ENCODE measurements around the gene KCNK3.
A peak's percentile ranks its signal among the peaks of the same experiment; 100 is the strongest.

Gene KCNK3

DNA sequence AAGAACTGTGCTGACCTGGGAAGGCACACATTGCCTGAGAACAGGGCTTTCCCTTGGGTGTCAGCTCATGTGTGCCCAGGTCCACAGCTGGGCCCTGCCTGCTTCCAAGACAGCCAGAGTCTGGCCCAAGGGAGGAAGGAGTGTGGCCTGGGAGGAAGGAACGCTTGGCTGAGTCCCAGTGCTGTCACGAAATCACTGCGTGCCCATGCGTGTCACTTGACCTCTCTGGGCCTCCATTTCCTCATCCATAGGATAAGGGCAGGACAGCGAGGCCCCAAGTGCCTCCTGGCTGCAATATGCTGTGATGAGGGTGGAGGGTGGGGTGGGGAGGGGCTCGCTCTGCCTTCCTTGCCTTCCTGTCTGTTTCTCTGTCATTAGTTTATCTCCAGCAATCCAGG, 642 bp upstream of the KCNK3 start:
- DNase-seq = no peak

DNA sequence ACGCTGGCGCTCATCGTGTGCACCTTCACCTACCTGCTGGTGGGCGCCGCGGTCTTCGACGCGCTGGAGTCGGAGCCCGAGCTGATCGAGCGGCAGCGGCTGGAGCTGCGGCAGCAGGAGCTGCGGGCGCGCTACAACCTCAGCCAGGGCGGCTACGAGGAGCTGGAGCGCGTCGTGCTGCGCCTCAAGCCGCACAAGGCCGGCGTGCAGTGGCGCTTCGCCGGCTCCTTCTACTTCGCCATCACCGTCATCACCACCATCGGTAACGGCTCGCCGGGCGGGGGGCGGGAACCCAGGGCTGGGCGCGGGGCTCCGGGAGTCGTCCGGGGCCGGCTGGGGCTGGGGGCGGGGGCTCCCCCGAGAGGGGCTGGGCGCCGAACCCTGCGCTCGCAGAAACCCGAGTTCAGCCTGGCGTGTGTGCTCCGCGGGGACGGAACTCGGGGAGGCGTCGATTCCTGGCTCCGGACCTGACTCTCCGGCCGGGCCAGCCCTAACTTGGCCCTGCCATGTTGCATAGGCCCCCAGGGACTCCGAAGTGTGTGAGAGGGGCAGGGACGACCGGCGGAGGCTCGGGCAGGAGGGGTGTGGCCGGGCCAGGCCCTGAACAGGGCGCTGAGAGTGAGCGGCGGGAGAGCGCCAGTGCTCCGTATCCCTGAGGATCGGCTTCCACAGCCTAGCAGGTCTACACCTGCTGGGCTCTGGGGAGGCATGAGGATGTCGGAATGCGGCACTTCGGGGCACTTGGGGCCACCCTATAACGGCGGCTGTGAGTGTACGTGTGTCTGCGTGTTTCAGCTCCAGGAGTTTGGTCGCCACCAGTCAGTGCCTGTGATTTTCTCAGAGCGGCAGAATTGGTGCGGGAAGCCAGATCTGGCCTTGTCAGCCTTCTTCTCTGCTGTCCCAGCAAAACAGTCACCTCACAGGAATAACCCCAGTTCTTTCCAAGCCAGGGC, 651 bp downstream of the KCNK3 start:
- peak; percentile 35 for DNase-seq

DNA sequence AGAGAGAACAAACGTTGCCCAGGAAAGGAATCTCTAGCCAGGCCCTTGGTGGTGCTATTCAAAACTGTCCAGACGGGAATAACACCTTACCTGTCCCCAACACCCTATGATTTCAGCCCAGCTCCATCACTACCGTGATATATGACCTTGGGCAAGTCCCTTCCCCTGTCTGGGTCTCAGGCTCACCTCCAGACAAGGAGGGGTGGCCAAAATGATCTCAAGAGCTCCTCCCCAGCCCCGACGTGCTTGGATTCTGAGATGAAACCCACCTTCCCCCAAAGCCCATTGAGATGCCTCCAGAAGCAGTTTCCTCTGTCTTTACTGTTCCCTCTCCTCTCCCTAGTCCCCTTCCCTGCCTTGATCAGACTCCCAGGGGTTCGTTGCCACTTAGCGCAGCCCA, 1.5 kb downstream of the KCNK3 start:
- DNase-seq = no peak

DNA sequence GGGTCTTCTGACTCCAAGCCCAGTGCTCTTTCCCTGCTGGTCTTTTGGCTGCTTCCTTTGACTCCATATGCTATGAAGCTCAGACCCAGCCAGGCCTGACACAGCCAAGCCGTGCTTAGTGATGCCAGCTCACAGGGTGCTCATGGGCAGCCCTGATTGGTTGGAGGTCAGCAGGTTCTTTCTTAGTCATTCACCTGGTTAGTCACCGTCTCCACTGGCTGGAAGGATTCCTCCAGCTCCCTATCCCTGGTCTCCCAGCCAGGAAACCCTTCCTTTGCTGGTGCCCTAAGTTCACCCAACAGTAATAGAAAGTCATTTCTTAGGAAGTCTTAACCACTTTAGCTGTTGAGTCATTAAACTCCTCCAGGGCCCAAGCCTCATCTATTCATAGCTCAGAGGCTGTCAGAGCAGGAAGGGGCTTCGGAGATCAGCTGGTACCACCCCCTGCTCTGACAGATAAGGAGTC, 3.9 kb downstream of the KCNK3 start:
- peak; percentile 52 for DNase-seq

DNA sequence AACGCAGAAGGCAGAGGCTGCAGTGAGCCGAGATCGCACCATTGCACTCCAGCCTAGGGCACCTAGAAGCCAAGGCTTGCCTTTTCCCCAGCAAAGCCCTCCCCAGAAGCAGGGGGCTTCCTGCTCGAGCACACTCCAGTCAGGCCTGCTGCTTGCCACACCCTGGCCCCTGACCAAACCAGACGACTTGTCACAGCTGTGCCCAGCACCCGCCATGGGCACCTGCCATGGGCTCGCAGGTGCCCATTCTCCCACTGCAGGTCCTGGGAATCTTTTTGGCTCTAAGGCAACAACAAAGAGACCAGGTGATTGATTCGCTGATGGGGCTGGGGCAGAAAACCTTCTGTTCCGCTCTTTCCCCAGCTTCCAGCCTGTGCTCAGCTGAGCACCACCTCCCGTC, 4.9 kb downstream of the KCNK3 start:
- no peak for DNase-seq

DNA sequence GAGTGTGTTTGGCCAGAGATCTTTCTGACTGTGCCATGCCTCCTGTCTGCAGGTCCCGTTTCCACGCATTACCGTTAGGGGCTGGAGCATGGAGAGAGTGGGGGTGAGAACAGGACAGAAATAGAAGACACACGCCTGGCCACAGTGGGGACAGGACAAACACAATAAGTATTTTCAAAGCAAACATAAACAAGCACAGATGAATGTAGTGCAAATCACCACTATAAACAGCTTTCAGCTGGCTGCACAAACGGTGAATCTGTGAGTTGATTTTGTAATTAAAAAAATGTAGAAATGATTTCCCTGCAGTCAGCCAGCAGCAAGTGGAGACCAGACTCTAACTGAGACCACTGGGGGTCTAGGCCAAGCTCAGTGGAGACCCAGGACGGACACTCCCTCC, 6.8 kb downstream of the KCNK3 start:
- DNase-seq = no peak

DNA sequence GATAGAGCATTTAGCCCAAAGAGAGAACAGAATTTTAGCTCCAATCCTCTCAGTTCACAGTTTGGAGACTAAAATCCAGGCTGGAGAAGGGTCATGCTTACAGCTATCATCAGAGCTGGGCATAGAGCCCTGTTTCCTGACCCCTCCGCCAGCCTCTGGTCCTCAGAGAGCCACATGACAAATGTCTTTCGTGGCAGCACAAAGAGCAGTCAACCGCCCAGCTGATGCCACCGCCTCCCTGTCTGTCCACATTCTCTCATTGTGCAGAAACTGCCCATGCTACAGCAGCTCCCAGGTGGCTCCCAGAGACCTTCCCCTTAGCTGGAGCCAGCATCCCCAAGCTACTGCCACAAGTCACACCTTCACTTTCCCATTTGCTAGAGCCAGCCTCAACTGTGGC, 7.6 kb downstream of the KCNK3 start:
- DNase-seq = no peak

DNA sequence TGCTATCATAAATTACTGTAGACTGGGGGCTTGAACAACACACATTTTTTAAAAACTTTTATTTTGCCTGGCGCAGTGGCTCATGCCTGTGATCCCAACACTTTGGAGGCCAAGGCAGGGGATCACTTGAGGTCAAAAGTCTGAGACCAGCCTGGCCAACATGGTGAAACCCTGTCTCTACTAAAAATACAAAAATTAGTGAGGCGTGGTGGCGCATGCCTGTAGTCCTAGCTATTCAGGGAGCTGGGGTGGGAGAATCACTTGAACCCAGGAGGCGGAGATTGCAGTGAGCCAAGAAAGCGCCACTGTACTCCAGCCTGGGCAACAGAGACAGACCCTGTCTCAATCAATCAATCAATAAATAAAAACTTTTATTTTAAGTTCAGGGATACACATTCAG, 9.1 kb downstream of the KCNK3 start:
- DNase-seq = no peak

DNA sequence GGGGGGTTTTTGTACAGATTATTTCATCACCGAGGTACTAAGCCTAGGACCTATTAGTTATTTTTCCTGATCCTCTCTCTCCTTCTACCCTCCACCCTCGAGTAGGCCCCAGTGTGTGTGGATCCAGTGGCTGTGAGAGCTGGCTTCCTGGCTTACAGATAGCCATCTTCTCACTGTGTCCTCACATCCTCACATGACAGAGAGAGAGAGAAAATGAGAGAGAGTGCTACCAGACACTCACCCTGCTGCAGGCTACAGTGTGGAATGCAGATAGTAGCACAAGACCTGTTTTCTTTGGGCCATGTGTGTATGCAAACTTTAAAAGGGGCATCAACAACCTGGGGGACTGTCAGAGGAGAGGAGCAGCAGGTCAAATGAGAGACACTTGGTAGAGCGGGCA, 9.5 kb downstream of the KCNK3 start:
- no peak for DNase-seq

DNA sequence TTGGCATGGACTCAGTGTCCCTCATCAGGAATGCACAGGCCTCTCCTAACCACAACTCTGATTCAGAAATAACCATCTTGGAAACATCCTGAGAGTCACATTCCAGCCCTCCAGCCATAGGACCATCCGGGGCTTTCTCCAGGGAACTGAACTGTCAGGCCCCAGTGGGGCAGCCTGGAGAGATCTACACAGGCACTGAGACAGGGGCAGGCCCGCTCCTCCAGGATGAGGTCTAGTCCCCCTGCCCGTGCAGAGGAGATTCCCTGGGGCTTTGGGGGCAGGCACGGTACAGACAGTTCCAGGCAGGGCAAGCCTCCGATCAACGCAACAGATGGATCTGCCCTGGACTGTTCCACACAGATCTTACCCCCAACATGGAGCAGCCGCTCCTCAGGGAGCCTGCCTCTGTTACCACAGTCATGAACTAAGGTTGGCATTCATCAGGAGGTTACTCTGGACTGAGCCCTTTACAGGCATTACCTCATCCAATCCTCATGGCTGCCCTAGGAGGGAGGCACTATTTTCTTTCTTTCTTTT, 12.0 kb downstream of the KCNK3 start:
- peak; percentile 61 for DNase-seq

DNA sequence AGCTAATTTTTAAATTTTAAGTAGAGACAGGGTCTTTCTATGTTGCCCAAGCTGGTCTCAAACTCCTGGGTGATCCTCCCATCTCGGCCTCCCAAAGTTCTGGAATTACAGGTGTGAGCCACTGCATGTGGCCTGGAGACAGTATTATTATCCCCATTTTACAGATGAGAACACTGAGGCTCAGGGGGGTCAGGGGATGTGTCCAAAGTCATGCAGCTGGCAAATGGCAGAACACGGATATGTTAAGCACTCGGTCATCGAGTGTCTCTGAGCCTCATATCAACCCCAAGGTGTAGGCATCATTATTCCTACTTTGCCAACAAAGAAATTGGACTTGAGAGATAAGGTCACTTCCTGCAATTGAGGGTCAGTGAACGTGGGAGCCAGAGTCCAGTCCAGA, 12.6 kb downstream of the KCNK3 start:
- no peak for DNase-seq

DNA sequence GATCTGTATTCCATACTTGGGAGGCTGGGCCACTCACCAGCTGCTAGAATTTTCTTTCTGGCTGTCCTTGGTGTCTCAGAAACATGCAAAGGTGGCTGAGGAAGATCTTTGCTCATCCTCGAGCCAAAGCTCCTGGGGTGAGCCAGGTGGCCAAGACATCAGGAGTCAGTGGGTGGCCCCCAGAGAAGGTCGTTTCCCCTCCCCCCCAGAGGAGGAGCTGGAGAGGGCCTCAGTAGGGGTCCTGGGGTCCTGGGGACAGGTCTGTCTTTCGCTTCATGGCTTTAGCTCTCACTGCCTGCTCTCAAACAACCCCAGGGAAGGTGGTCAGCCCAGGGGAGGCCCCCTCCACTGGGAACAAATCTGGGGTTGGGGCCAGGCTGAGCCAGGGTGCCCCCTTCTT, 13.6 kb downstream of the KCNK3 start:
- DNase-seq = no peak

DNA sequence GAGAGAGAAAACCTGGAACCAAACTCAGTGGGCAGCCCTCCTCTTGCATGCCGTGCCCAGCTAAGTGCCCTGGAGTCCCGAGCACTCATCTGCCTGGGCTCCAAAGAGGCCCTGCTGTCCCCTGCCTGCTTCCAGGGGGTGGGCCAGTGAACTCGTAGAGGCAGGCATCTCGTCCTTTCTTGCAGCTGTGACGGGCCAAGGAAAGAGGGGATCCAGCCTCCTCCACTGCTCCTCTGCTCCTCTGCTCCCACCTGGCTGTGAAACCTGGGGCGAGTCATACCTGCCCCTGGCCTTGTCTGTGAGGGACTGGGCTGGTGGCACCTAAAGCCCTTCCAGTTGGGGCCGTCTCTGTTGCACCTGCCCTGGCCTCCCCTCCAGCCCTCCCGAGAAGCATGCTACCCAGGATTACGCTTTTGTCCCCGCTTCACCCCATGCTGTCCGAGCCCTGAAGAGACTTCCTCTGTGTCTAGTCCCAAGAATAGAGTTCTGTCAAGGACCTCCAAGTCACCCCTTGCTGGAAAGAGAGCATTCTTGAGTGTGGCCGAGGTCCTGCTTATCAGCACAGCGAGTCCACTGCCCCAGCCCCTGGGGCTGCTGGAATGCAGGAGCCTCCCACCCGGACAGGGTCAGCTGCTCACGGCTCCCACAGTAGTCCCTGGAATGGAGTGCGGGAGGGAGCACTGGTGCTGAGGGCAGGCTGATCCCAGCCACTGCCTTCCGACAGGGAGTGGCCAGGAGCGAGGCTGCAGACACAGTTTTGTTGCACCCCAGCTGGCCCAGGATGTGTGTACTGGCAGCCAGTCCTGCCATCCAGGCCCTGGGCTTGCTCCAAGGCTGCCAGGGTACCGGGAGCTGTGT, 14.3 kb downstream of the KCNK3 start:
- peak; percentile 19 for DNase-seq

DNA sequence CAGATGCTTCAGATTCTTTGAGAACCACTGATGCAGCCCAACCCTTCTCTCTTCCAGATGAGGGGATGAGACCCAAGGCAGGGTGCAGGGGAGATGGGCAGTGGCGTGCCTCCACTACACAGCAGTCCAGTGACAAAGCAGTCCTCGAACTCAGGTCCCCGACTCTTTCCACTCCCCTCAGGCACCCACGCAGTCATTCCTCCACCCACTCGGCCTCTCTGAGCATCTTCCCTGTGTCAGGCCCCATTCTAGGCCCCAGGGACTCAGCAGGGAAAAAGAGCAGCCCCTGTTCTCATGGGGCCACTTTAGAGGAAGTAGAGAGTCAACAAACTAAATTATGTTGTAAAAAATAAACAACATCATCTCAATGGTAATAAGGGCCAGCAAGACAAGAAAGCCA, 15.2 kb downstream of the KCNK3 start:
- DNase-seq = no peak

DNA sequence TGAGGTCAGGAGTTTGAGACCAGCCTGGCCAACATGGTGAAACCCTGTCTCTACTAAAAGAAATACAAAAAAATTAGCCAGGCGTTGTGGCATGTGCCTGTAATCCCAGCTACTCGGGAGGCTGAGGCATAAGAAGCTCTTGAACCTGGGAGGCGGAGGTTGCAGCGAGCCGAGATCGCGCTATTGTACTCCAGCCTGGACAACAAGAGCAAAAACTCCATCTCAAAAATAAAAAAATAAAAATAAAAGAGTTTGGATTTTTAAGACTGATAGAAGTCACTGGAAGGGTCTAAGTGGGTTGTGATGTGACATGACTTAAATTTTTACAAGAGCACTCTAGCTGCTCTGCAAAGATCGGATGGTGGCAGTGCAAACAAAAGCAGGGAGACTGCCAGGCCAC, 15.9 kb downstream of the KCNK3 start:
- DNase-seq = no peak

DNA sequence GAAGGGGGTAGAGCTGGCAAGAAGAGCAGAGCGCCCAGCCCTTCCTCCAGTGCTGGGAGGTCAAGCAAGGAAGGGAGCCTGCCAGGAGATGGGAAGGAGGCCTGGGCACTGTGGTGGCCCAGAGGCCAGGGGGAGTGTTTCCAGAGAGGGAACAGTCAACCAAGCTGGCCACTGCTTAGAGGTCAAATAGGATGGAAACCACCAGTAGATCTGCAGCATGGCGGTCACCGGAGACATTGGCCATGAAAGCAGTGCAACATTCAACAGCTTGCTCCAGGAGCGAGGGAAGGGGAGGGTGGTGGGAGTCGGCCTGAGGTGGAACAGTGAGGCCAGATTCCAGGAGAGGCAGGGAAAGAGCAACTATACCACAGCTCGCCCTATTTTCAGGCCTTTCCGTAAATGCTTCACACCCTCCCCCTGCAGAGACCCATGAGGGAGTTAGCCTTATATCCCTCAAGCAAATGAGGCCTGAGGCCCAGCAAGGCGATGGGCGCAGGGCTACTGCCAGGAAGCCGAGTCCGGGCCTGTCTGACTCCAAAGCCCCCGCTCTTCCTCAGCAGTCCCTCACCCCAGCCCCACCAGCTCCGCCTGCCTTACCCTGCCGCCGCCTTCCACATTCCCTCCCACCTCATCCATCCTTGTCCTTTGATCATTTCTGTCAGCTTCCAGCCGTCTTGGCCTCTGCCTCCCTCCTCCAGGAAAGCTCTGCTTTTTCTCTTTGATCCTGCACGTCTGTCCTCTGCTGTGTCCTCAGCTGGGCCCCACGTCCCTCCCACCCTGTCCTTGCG, 17.0 kb downstream of the KCNK3 start:
- no peak for DNase-seq

DNA sequence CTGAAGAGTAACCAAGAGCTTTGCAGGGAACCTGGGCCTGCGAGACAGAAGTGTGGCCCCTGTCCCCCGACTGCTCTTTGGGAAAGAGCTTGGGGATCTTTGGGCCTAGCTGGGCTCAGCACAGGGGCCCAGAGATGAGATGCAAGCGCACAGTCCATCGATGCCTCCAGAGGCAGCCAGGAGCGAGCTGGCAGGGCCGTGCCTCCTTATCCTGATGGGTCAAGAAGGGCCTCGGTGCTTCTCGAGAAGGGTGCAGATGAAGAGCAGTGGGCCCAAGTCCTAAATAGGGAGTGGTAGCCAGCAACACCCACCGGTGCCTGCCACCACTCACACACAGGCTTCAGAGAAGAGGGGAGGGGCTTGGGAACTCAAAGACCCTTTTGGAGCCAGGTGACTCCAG, 17.6 kb downstream of the KCNK3 start:
- DNase-seq = no peak

DNA sequence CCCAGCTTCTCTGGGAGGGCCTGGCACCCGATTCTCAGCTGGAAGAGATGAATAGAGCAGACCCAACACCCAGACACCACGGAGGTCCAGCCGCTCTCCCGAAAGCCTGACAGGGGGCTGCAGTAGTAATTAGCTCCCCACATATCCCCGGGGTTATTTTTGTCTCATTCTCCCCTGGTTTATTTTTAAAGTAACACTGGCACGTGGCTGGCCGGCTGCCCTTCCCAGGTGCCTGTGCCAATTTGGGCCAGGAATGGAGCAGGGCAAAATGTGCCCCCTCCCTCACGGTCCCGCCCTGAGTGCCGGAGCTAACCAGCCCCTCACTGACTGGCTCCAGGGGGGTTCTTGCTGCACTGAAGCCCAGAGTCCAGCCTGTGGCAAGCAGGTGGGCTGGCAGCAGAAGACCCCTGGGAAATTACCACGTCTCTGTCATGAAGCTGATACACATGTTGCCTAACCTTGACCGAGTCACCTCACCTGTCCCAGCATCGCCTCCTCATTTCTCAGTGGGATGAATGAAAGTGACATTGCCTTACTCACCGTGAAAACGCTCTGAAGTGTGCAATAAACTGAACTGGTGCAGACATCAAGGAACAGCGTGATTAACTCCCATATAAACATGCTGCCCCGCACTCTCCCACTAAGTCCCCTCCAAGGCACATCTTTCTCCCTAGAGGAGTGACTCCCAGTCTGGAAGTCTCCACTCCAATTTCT, 18.4 kb downstream of the KCNK3 start:
- DNase-seq = no peak

DNA sequence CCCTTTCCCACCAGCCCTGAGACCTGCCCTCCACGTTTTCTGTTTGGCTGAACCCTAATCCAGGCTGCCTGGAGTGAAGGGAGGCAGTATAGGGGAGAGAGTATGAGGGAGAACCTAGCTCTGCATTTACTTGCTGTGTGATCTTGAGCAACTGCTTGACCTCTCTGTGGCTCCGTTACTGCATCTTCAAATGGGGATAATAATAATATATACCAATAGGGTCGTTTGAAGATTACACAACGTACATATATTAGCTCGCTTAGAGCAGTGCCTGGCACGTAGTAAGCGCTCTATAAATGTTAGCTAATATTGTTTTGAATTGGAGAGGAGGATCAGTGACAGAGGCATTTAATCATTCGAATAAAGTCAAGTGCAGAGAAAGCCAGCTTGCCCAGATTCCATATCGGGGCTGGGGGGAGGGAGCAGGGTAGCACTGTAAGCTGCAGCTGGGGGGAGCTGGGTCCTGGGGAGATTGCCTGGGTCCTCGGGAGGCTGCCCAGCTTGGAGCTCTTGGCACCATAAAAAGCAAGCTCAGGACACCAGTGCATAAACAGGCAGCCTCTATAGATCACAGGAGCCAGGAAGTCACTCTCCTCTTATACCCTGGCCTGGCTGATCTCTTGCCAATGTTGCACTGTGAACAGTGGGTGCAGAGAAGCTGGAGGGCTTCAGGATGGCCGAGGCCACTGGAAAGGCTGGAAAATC, 19.1 kb downstream of the KCNK3 start:
- no peak for DNase-seq

DNA sequence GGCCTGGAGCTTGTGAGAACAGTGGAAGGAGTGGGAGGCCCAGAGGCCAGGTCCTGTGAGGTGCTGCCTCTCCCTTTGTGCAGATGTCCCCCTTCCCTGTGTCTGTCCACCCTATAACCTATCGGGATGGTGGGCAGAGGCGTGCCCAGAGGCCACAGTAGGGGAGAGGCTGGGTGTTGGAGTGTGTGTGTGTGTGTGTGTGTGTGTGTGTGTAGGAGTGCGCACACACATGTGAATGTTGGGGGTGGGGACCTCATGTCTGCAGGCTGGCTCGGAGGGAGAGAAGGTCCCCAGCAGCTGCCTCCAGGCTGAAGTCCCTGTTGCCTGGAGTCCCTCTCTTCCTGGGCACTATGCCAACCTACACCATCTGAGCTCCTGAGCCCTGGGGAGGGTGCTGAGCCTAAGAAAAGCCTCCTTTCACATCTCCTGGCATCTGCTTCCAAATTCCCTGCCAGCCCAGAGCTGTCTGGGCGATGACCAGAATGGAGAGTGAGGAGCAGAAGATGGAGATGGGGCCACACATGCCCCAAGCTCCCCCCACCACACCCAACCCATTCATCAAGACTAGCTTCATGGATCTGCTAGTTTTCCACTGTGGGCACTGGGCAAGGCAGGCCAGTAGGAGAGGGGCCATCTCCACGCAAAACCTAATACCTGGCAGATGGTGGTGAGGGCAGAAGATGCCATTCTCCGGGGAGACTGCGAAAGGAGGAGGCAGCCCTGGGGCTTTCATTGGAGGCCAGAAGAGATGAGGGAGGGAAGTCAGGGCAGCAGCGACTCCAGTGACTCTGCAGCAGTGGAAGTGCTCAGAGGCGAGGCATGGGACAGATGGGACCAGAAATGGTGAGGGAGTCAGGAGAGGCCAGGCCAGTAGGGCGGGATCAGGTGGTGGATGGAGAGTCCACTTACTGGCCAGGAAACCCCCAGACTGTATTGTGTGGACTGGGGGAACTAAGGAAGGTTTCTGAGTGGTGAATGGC, 20.3 kb downstream of the KCNK3 start:
- DNase-seq = no peak

Data from fibroblast of skin of back (primary cell).